A673 (cell line): ENCODE data around the gene GAREM1.

ENCODE experiments used
- EZH2 ChIP-seq: fragments of 200-600 bp; sonication (generic); IDR thresholded peaks from 2 replicates; pipeline ENCODE4 v1.6.1; 2017; ENCODE audit warnings: borderline replicate concordance, low read depth, mild to moderate bottlenecking, mixed read lengths, antibody characterized with exemption, low read length; ENCODE audit not compliant: poor library complexity, severe bottlenecking
- TF ChIP-seq, protein P1 (sequence below): fragments of 300-800, 200-600 bp; sonication (generic); conservative IDR thresholded peaks from 2 replicates; pipeline ENCODE4 v1.5.1; 2017; ENCODE audit warnings: low read depth, mild to moderate bottlenecking, antibody characterized with exemption, low read length, moderate library complexity, mixed read lengths

DNA sequence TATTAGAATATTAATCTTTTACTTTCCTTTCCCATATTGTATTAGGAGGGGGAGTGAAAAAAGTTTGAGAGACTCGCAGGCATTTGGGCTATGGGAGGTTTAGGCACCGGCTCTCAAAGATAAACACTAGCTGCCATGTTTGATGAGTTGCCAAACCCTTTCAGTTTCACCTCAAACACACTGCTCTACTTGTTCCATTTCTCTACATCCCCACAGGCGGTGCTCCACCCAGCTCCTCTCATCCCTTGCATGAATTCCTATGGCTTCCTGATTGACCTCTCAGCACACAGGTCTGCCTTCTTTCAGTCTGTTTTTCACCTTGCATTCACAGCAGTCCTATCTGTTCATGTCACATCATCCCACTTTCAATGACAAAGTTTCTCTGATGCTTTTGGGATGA lies 215.1 kb downstream of the GAREM1 start:
- no peak for TF ChIP-seq EZH2
- TF ChIP-seq, protein P1, sequence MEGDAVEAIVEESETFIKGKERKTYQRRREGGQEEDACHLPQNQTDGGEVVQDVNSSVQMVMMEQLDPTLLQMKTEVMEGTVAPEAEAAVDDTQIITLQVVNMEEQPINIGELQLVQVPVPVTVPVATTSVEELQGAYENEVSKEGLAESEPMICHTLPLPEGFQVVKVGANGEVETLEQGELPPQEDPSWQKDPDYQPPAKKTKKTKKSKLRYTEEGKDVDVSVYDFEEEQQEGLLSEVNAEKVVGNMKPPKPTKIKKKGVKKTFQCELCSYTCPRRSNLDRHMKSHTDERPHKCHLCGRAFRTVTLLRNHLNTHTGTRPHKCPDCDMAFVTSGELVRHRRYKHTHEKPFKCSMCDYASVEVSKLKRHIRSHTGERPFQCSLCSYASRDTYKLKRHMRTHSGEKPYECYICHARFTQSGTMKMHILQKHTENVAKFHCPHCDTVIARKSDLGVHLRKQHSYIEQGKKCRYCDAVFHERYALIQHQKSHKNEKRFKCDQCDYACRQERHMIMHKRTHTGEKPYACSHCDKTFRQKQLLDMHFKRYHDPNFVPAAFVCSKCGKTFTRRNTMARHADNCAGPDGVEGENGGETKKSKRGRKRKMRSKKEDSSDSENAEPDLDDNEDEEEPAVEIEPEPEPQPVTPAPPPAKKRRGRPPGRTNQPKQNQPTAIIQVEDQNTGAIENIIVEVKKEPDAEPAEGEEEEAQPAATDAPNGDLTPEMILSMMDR: no peak
